HFFc6 (cell line): Measurements from ENCODE around the gene CASK. TPM values are rescaled to one million over a fixed set of nuclear protein-coding genes. Genes with fewer than 3 reads are reported as not detected.
A peak's percentile ranks its signal among the peaks of the same experiment; 100 is the strongest.

ENCODE experiments used
- DNase-seq: peaks from one replicate; pipeline ENCODE4 v3.0.0-alpha.2; 2018
- H3K27ac Mint-ChIP-seq: 2 replicates; pipeline ENCODE4 v1.8.0; 2020; ENCODE audit warnings: mild to moderate bottlenecking, mixed read lengths
- H3K27me3 Mint-ChIP-seq: 2 replicates; pipeline ENCODE4 v1.8.0; 2021; ENCODE audit warnings: mild to moderate bottlenecking, moderate library complexity, mixed read lengths; ENCODE audit not compliant: insufficient read depth
- H3K36me3 Mint-ChIP-seq: 2 replicates; pipeline ENCODE4 v1.8.0; 2021; ENCODE audit warnings: low read depth, mixed read lengths
- H3K4me1 Mint-ChIP-seq: 2 replicates; pipeline ENCODE4 v1.8.0; 2020; ENCODE audit warnings: low read depth, mixed read lengths
- H3K4me3 Mint-ChIP-seq: 2 replicates; pipeline ENCODE4 v1.8.0; 2020; ENCODE audit warnings: mild to moderate bottlenecking, moderate library complexity, mixed read lengths
- H3K9me3 Mint-ChIP-seq: 2 replicates; pipeline ENCODE4 v1.8.0; 2020; ENCODE audit warnings: mild to moderate bottlenecking, mixed read lengths
- total RNA-seq, 6 experiments: library from RNA; stranded (reverse); fragmentation: NEBNext Ultra II Directional; extraction: Animal tissue kit (Norgen Biotek cat#: 25700); gene quantifications; 2 replicates in 1 of 6; 3 replicates in 5 of 6; pipeline ENCODE4 v1.2.3, GENCODE V29; 2021
- TF ChIP-seq, protein P1 (sequence below): fragments of 200-600 bp; sonication (generic); IDR thresholded peaks from 2 replicates; pipeline ENCODE4 v1.5.0; 2021; ENCODE audit warnings: antibody characterized with exemption, mild to moderate bottlenecking

CASK gene
- total RNA-seq, 6 experiments from 2014 or later: 34.7 to 37.1 (median 35.4) TPM

DNA sequence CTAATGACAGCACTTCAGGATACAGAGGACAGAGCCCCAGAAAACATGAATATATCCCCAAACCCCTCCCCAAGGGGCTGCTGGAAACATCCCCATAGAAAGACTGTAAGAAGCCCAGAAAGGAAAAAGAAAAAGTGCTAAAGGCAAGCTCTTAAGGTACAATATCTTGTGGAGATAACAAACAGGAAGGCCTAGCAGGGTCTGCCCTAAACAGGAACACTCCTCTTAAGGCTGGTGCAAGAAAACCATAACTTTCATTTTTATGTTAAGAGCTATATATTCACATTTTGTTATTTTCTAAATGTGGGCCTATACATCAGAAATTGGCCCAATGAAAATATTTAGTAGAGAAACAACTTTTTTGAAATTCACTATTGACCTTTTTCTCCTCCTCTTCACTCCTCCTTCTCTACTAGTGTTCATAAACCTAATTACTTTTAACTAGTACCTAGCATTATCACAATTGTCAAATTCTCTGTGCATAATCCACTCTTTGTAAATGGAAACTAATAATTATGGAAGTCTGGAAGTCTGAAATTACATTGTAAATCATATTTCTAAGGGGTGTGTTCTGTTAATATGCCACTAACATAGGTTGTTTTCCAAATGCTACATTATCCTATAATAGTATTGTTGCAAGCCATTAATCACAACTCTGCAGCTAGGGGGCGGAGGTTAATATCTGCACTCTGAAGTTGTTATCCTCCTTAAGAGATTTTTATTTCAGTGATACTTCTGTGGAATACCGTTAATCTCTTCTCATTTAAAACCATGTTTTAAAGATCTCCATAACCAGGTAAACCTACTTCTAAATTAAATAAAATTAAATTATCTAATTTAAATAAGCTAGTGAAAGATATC, 59.8 kb downstream of the CASK start:
- TF ChIP-seq, protein P1, sequence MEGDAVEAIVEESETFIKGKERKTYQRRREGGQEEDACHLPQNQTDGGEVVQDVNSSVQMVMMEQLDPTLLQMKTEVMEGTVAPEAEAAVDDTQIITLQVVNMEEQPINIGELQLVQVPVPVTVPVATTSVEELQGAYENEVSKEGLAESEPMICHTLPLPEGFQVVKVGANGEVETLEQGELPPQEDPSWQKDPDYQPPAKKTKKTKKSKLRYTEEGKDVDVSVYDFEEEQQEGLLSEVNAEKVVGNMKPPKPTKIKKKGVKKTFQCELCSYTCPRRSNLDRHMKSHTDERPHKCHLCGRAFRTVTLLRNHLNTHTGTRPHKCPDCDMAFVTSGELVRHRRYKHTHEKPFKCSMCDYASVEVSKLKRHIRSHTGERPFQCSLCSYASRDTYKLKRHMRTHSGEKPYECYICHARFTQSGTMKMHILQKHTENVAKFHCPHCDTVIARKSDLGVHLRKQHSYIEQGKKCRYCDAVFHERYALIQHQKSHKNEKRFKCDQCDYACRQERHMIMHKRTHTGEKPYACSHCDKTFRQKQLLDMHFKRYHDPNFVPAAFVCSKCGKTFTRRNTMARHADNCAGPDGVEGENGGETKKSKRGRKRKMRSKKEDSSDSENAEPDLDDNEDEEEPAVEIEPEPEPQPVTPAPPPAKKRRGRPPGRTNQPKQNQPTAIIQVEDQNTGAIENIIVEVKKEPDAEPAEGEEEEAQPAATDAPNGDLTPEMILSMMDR: peak; percentile 47
- DNase-seq: no peak
- no peaks in the 10 kb centered on the region for H3K27me3 Mint-ChIP-seq
- no peak overlapping the region for H3K27ac Mint-ChIP-seq
- no peaks in the 10 kb centered on the region for H3K36me3 Mint-ChIP-seq
- H3K4me1 Mint-ChIP-seq: no peaks in the 10 kb centered on the region
- no peaks in the 10 kb centered on the region for H3K9me3 Mint-ChIP-seq
- no peak overlapping the region for H3K4me3 Mint-ChIP-seq

DNA sequence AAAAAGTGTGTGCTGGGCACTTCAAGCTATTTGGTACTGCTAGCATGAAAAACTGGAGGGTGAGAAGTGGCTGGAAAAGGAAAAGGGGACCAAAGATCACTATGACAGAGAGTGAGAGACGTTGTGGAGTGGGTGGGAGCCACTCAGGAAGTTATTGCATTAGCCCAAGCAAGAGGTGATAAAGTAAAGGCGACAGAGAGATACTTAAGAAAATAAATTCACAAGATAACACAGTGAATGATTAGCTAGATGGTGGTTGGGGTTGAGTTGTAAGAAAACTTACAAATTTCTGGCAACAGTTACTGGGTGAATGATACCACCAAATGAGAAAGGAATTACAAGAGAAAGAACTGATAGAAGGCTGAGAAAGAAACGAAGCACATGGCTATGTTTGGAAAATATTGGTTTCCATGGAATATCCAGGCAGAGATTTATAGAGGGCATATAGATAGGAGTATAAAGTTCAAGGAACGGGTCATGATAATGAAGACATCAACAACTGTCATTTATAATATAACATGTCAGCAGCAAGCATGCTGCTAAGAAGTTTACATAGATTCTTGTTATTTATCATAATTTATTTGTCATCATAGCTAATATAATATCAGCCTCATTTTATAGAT, 60.7 kb downstream of the CASK start:
- no peaks in the 10 kb centered on the region for H3K27me3 Mint-ChIP-seq
- TF ChIP-seq, protein P1: no peak
- H3K27ac Mint-ChIP-seq: no peak overlapping the region
- H3K9me3 Mint-ChIP-seq: no peaks in the 10 kb centered on the region
- DNase-seq: no peak
- no peak overlapping the region for H3K4me3 Mint-ChIP-seq
- no peaks in the 10 kb centered on the region for H3K4me1 Mint-ChIP-seq
- no peaks in the 10 kb centered on the region for H3K36me3 Mint-ChIP-seq

DNA sequence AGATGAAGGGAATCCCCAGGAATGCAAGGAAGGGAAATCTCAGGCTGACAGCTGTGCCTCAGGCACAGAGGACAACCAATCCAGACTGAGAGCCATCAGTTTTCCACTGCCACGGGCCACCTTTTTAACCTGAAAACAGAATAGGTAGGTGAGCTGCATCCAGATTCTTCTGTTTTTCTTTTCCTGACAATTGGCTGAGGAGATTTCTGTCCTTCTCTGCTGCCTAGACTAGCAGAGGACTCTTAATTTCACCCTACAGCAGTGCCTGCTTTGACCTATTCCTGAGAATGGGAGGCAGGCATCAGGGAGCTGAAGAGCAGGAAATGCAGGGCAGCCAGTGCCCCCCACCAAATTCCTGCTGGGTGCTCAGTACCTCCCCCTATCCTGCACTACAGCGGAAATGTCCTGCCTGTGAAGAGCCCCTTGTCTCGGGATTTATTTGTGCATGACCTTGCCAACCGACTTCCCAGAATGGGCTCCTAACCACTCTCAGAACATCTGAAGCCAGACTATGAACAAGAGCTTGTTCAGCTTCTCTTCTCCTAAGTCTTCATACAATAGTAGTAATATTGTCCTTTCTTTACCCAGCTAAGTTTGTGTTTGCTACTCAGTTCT, 65.1 kb downstream of the CASK start:
- no peaks in the 10 kb centered on the region for H3K27me3 Mint-ChIP-seq
- no peaks in the 10 kb centered on the region for H3K9me3 Mint-ChIP-seq
- H3K36me3 Mint-ChIP-seq: no peaks in the 10 kb centered on the region
- no peak overlapping the region for H3K27ac Mint-ChIP-seq
- TF ChIP-seq, protein P1: no peak
- no peak overlapping the region for H3K4me3 Mint-ChIP-seq
- no peak for DNase-seq
- no peaks in the 10 kb centered on the region for H3K4me1 Mint-ChIP-seq

DNA sequence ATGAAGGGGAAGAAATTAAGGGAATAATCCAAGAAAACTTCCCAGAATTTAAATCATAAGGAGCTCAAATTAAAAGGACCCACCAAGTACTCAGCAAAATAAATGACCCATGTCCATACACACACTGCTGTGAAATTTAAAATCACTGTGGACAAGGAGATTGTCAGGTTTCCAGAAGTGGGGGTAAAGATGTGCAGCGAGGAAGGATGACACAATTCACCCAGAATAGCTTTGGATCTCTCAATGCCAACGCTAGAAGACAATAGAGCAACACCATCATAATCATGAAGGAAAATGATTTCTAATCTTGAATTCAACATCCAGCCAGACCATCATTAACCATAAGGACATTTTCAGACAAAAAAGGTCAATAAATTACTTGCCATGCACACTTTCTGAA, 65.7 kb downstream of the CASK start:
- Mint-ChIP-seq H3K4me1 (no peaks in the 10 kb centered on the region), H3K9me3 (no peaks in the 10 kb centered on the region), H3K27ac (no peak overlapping the region), H3K36me3 (no peaks in the 10 kb centered on the region), H3K4me3 (no peak overlapping the region), H3K27me3 (no peaks in the 10 kb centered on the region)
- TF ChIP-seq, protein P1: no peak
- DNase-seq: no peak

DNA sequence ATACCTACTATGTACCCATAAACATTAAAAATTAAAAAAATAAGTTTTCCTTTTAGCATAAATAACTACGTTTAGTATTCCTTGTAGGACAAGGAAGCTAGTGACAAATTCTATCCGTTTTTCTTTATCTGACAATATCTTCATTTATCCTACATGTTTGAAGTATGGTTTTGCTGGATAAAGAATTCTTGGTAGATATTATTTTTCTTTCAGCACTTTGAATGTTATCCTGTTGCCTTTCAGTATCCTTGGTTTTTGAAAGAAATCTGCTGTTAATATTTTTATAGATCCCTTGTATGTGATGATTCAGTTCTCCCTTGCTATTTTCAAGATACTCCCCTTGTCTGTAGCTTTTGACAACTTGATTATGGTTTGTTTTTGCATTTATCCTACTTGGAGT, 76.6 kb downstream of the CASK start:
- Mint-ChIP-seq H3K27ac (no peak overlapping the region), H3K9me3 (peaks cover 10% of the 10 kb centered on the region; the same call in 1 of the 2 replicates), H3K36me3 (peaks cover 41% of the 10 kb centered on the region), H3K4me1 (no peaks in the 10 kb centered on the region), H3K27me3 (peaks cover 1% of the 10 kb centered on the region; the same call in 1 of the 2 replicates), H3K4me3 (no peak overlapping the region)
- TF ChIP-seq, protein P1: no peak
- no peak for DNase-seq
